Measurements from ENCODE around the gene IL11.

Gene IL11

GRCh38 chr19:55353803-55354697, 16.2 kb downstream of the IL11 start:
- peak overlapping the region; percentile 44 for H3K4me3 ChIP-seq (ENCODE audit: low read length)
- peak; percentile 70 for DNase-seq (ENCODE audit: low read depth)
- TF ChIP-seq CTCF (IDR thresholded peaks at IDR 0.05; ENCODE audit: insufficient read depth, low read depth, low read length, missing control alignments), result no peak

- H3K4me3 ChIP-seq (ENCODE audit: low read length), result peak overlapping the region; percentile 44
- TF ChIP-seq CTCF (IDR thresholded peaks at IDR 0.05; ENCODE audit: insufficient read depth, low read depth, low read length, missing control alignments), result no peak
- no peak for DNase-seq (ENCODE audit: low read depth)
Observed at GRCh38 chr19:55353356-55353802, 16.9 kb downstream of the IL11 start.

GRCh38 chr19:55352549-55353145, 17.6 kb downstream of the IL11 start:
- no peak overlapping the region for H3K4me3 ChIP-seq (ENCODE audit: low read length)
- DNase-seq (ENCODE audit: low read depth), result no peak
- TF ChIP-seq CTCF (IDR thresholded peaks at IDR 0.05; ENCODE audit: insufficient read depth, low read depth, low read length, missing control alignments), result no peak

- H3K4me3 ChIP-seq (ENCODE audit: low read length), result no peak overlapping the region
- DNase-seq (ENCODE audit: low read depth), result peak; percentile 47
- TF ChIP-seq CTCF (IDR thresholded peaks at IDR 0.05; ENCODE audit: insufficient read depth, low read depth, low read length, missing control alignments), result no peak
Observed at GRCh38 chr19:55352040-55352439, 18.2 kb downstream of the IL11 start.

- no peak overlapping the region for H3K4me3 ChIP-seq (ENCODE audit: low read length)
- DNase-seq (ENCODE audit: low read depth), result no peak
- no peak for TF ChIP-seq CTCF (IDR thresholded peaks at IDR 0.05; ENCODE audit: insufficient read depth, low read depth, low read length, missing control alignments)
Observed at GRCh38 chr19:55350620-55351315, 19.5 kb downstream of the IL11 start.

GRCh38 chr19:55348317-55349034, 21.8 kb downstream of the IL11 start:
- DNase-seq (ENCODE audit: low read depth), result no peak
- TF ChIP-seq CTCF (IDR thresholded peaks at IDR 0.05; ENCODE audit: insufficient read depth, low read depth, low read length, missing control alignments), result no peak
- H3K4me3 ChIP-seq (ENCODE audit: low read length), result no peak overlapping the region

Data from epithelial cell of esophagus (primary cell).